Ureter (tissue), 1 donor: ENCODE measurements around the gene CIT. TPM values are rescaled to one million over a fixed set of nuclear protein-coding genes. Genes with fewer than 3 reads are reported as not detected.
A peak's percentile ranks its signal among the peaks of the same experiment; 100 is the strongest.

Experiments
- DNase-seq: peaks from one replicate; pipeline ENCODE4 v3.0.0-alpha.2; 2020; ENCODE audit warnings: low spot score
- total RNA-seq: library from RNA; stranded (reverse); gene quantifications from one replicate; pipeline ENCODE4 v1.2.4, GENCODE V29; 2023
- donor health status: DM: yes; HTN: yes; CAD: no.

The CIT gene
- total RNA-seq, 1 donor from 2014 or later = 4.1 TPM

DNA sequence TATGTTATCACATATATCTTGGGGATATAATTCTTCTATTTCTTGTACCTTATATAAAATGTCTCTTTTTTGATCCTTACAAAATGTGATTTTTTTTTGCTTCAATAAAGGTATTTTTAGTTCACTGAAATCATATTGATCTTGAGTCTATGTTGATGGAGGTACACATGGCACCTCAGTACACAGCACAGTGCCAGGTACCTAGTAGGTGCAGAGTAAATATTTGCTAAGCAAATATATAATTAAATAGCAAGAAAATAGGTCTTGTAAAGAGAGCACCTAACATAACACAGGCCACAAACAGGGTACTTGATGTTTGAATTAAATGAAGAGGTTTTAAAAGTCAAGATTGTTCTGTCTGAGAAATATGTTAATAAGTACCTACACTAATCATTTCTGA lies 69.7 kb downstream of the CIT start:
- DNase-seq = no peak

DNA sequence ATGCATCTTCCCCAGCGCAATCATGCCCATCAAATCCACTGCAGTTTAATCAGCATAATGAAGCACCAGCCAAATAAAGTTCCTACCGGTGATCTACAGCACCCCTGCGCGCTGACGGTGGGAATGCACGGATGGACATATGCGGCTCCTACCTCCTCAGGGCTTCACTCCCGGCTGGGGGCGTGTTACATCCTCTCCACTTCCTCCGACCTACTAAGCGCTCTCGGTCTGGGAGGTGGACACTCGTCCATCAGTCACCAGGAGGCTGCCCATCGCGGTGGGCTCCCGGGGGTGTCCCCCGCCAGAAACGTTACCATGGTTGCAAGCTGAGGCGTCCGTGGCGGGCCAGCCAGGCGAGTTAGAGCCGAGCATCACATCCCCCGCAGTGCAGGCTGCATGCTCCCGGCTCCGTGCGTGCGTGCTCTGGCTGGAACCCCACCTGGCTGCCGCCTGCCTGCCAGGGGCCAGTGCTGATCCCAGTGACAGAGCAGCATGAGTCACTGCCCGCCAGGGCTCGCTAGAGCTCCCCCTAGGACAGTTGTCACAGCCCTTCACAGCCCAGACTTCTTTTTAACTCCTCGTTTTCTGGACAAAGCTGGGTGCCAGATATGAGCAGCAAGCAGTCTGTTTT lies 73.0 kb downstream of the CIT start:
- DNase-seq = peak; percentile 51

- DNase-seq = no peak
Observed at GRCh38 chr12:119803381-119803791, 73.7 kb downstream of the CIT start.

GRCh38 chr12:119802472-119802871 lies 74.6 kb downstream of the CIT start:
- DNase-seq = no peak

GRCh38 chr12:119797090-119797489 lies 80.0 kb downstream of the CIT start:
- DNase-seq = no peak

- no peak for DNase-seq
Observed at GRCh38 chr12:119796292-119796691, 80.8 kb downstream of the CIT start.

GRCh38 chr12:119791453-119791852 lies 85.7 kb downstream of the CIT start:
- DNase-seq = no peak

GRCh38 chr12:119788786-119789185 lies 88.3 kb downstream of the CIT start:
- no peak for DNase-seq

- DNase-seq = no peak
Observed at GRCh38 chr12:119786539-119786938, 90.6 kb downstream of the CIT start.

- DNase-seq = no peak
Observed at GRCh38 chr12:119784673-119785072, 92.4 kb downstream of the CIT start.

DNA sequence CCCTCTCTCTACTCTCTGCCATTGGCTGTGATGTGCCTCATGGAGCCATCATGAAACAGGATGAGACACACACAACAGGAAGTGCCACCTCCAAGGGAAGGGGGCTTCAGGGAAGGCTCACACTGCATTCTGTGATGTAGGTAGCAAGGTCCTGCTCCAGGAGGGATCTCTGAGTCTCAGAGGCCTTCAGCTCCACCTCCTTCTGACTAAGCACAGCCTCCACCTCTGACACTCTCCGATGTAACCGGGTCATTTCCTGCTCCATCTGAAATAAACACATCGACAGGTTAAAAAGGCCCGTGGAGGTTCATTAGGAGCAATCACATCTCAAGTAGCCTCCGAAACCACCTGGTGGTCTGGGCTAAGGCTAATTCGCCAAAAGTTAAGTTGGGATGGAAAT lies 93.3 kb downstream of the CIT start:
- no peak for DNase-seq

- no peak for DNase-seq
Observed at GRCh38 chr12:119781804-119782203, 95.3 kb downstream of the CIT start.

GRCh38 chr12:119780786-119781434 lies 96.2 kb downstream of the CIT start:
- DNase-seq = no peak

DNA sequence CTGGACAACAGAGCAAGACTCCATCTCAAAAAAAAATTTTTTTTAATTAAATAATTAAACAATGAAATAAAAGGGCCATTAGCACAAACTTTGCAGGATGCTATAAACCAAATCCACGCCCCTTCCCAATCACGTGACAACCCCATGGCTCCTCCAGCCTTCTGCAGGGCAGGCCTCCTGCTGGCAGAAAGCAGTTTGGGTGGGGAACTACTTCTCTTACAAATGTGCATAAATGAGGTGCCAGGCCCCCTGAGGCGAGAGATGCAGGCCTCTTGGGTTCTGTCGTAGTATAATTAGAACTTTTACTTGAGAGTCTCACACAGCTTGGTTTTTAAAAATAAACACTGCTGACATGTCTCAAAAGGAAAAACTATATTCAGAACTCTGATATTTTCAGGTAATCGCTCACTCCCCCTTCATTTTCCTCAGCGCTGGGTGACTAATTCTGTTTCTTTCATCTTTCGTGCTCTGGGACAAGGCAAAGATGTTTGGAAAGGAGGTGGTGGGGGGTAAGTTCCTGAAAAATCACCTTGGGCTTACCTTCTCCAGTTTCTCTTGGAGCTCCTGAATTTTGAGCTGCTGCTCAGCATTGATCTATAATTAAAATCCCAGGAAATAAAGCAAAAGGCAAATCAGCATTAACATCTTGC lies 101.7 kb downstream of the CIT start:
- DNase-seq = no peak

- no peak for DNase-seq
Observed at GRCh38 chr12:119772431-119772830, 104.7 kb downstream of the CIT start.

DNA sequence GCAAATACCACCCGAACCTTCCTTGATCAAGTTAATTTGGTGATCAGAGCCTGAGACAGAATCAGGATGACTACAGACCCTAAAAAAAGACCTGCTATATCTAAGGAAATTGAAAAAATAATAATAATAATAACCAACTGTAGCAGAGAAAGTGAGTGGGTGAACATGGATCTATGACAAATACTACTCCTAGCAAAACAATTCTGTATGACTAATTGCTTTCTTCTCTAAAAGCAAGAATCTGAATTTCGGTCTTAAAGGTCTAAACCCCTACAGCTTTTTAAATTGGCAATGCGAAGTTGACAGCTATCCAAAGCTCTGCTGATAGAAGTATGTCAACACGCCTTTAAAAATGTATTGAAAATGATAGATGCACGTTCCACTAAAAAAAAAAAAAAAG lies 107.0 kb downstream of the CIT start:
- no peak for DNase-seq

DNA sequence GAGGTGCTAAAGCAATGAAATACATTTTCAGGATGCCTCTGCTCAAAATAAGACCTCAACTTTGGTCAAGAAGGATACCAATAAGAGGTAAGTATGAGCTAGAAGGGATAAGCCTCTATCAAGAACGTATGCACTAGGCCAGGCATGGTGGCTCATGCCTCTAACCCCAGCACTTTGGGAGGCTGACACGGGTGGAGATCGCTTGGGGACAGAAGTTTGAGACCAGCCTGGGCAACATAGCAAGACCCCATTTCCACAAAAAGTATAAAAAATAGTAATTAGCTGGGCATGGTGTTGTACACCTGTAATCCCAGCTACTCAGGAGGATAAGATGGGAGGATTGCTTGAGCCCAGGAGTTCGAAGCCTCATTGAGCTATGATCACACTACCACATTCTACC lies 114.5 kb downstream of the CIT start:
- no peak for DNase-seq

GRCh38 chr12:119758722-119759121 lies 118.4 kb downstream of the CIT start:
- no peak for DNase-seq

DNA sequence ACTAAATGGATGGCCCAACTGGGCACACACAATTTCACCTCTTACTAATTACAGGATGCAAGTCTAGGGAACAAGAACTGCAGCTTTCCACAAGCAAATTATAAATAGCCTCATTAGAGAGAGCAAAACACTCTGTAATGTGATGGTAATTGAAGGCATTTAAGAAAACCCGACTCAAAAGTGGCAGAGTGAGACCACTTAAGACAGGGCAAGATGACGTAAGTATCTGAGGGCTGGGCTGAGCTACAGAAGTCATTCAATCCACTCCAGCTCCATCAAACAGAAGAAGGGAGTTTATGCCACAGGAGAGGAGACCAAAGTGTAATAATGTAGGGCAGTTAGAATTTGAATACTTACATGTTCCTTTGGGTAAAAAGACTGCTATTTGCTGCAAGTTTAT lies 118.9 kb downstream of the CIT start:
- DNase-seq = no peak

GRCh38 chr12:119751961-119752360 lies 125.2 kb downstream of the CIT start:
- DNase-seq = no peak

DNA sequence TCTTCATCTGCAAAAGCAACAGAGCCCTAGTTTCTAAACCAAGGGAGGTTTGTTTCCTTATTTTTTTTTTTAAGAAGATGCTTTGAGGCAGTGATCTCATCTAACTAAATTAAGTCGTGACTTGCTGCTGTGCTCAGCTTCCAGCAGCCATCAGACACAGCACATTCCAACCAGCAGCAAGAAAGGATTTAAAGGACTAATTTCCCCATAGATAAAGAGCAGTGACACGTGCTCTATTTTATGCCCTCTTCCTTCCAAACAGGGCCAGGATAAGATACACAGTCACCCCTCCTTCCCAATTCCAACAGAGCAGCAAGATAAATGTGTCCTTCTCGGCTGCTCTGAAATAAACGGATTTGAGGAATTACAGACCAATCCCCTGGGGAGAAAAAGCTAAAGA lies 127.5 kb downstream of the CIT start:
- DNase-seq = no peak

- no peak for DNase-seq
Observed at GRCh38 chr12:119748497-119748896, 128.6 kb downstream of the CIT start.

DNA sequence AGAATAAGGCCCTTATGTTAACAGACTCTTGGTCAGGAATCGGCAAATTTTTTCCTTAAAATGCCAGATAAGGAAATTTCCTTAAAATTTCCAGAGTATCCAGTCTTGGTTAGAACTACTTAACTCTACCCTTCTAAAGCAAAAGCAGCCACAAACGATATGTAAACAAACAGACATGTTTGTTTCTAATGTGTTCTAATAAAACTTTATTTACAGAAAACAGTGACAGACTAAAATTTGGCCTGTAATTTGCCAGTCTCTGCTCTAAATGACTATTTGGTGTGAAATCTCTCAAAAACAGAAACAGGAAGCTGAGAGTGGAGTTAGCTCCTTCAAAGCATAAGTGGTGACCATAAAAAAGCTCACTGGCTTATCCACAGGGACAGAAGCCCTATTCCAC lies 131.0 kb downstream of the CIT start:
- DNase-seq = no peak
